CD4-positive, alpha-beta memory T cell (primary cell): ENCODE data around the gene ACOXL. TPM values are rescaled to one million over a fixed set of nuclear protein-coding genes. Genes with fewer than 3 reads are reported as not detected.

Experiments used
- CTCF ChIA-PET: fragments of 350-600 bp; sonication (Branson Sonifier 250); formaldehyde crosslinking; loops from one replicate; lab custom pipeline; 2021; ENCODE audit warnings: inconsistent platforms; ENCODE audit not compliant: partially characterized antibody; lab: Charles Lee
- POLR2A ChIA-PET: fragments of 350-600 bp; sonication (Branson Sonifier 250); formaldehyde crosslinking; loops from one replicate; lab custom pipeline; 2021; ENCODE audit not compliant: partially characterized antibody; lab: Charles Lee
- DNase-seq, 5 donors: peaks; one replicate each; pipeline versions ENCODE4 v3.0.0 to v3.0.0-alpha.2; 2020 to 2022; ENCODE audit warnings: mixed read lengths in 1 of 5
- H3K27ac ChIP-seq: one replicate; pipeline ENCODE4 v1.7.0; 2013; ENCODE audit warnings: low read depth, low read length
- H3K27me3 ChIP-seq: 2 replicates; pipeline ENCODE4 v1.7.0; 2013; ENCODE audit warnings: mild to moderate bottlenecking, low read length, moderate library complexity; ENCODE audit not compliant: insufficient read depth
- H3K36me3 ChIP-seq: 2 replicates; pipeline ENCODE4 v1.7.0; 2013; ENCODE audit warnings: mild to moderate bottlenecking, low read length, moderate library complexity; ENCODE audit not compliant: insufficient read depth
- H3K4me1 ChIP-seq: 2 replicates; pipeline ENCODE4 v1.7.0; 2013; ENCODE audit warnings: mild to moderate bottlenecking, low read length, moderate library complexity; ENCODE audit not compliant: insufficient read depth
- H3K4me3 ChIP-seq, 2 donors: one replicate each; pipeline ENCODE4 v1.7.0; 2013; ENCODE audit warnings: low read length in 2 of 2, mild to moderate bottlenecking in 1 of 2
- H3K9me3 ChIP-seq, 2 donors: one replicate each; pipeline ENCODE4 v1.7.0; 2013; ENCODE audit warnings: low read length in 2 of 2, control low read depth in 1 of 2; ENCODE audit not compliant: control insufficient read depth in 1 of 2
- H3K27ac Mint-ChIP-seq, 7 donors: one replicate each; pipeline ENCODE4 v1.8.0; 2020 to 2021; ENCODE audit warnings: mixed read lengths in 7 of 7, mild to moderate bottlenecking in 6 of 7, inconsistent platforms in 3 of 7, moderate library complexity in 3 of 7
- H3K27me3 Mint-ChIP-seq, 2 donors: one replicate each; pipeline ENCODE4 v1.8.0; 2020 to 2021; ENCODE audit warnings: mixed read lengths in 2 of 2
- H3K36me3 Mint-ChIP-seq, 2 donors: one replicate each; pipeline ENCODE4 v1.8.0; 2020 to 2021; ENCODE audit warnings: mixed read lengths in 2 of 2, inconsistent platforms in 1 of 2, mild to moderate bottlenecking in 1 of 2
- H3K4me1 Mint-ChIP-seq, 4 donors: one replicate each; pipeline ENCODE4 v1.8.0; 2020 to 2021; ENCODE audit warnings: mixed read lengths in 4 of 4, mild to moderate bottlenecking in 1 of 4
- H3K4me3 Mint-ChIP-seq, 8 donors: one replicate each; pipeline ENCODE4 v1.8.0; 2020 to 2021; ENCODE audit warnings: mixed read lengths in 8 of 8, mild to moderate bottlenecking in 7 of 8, moderate library complexity in 6 of 8, inconsistent platforms in 3 of 8
- H3K9me3 Mint-ChIP-seq, 8 donors: one replicate each; pipeline ENCODE4 v1.8.0; 2020 to 2021; ENCODE audit warnings: mixed read lengths in 8 of 8, mild to moderate bottlenecking in 5 of 8, inconsistent platforms in 3 of 8, moderate library complexity in 1 of 8
- intact Hi-C: fragments of 100-400 bp; cut with micrococcal nuclease; formaldehyde crosslinking; loops from one replicate; pipeline ENCODE4 v1.15.1; 2023
- polyA plus RNA-seq, 2 donors: library from polyadenylated mRNA; unstranded; fragments of 300-500 nt; fragmentation: Illumina TruSeq; gene quantifications; one replicate each; pipeline ENCODE4 v1.2.3, GENCODE V29; 2021
- total RNA-seq, 2 experiments: library from RNA; stranded (reverse); gene quantifications; one replicate each; pipeline ENCODE4 v1.2.3, GENCODE V29; 2021

ACOXL gene
- total and polyA plus RNA-seq, 4 experiments from 2014 or later = not detected

GRCh38 chr2:110883406-110883805, 151.0 kb downstream of the ACOXL start:
- POLR2A ChIA-PET = no interaction called here
- CTCF ChIA-PET = no interaction called here
- intact Hi-C loops = no loop called here
- Histone ChIP-seq H3K9me3 (no peaks in the 10 kb centered on the region), H3K4me1 (no peaks in the 10 kb centered on the region), H3K36me3 (no peaks in the 10 kb centered on the region), H3K4me3 (no peak overlapping the region), H3K27ac (no peak overlapping the region), H3K27me3 (no peaks in the 10 kb centered on the region)
- peaks cover 3 to 13% of the 10 kb centered on the region in 2 donors for H3K27me3 Mint-ChIP-seq
- H3K36me3 Mint-ChIP-seq = no peaks in the 10 kb centered on the region
- H3K4me3 Mint-ChIP-seq = no peak overlapping the region
- no peaks in the 10 kb centered on the region for H3K4me1 Mint-ChIP-seq
- DNase-seq = no peak
- H3K27ac Mint-ChIP-seq = no peak overlapping the region
- H3K9me3 Mint-ChIP-seq = peaks cover 0 to 9% (median 5%) of the 10 kb centered on the region in 8 donors

- Histone ChIP-seq H3K9me3 (no peaks in the 10 kb centered on the region), H3K4me3 (no peak overlapping the region), H3K4me1 (no peaks in the 10 kb centered on the region), H3K27ac (no peak overlapping the region), H3K36me3 (no peaks in the 10 kb centered on the region), H3K27me3 (no peaks in the 10 kb centered on the region)
- POLR2A ChIA-PET = no interaction called here
- Mint-ChIP-seq H3K36me3 (no peaks in the 10 kb centered on the region), H3K27ac (no peak overlapping the region), H3K9me3 (peaks cover 0 to 12% (median 4%) of the 10 kb centered on the region in 8 donors), H3K4me3 (no peak overlapping the region), H3K27me3 (peaks cover 6 to 10% of the 10 kb centered on the region in 2 donors), H3K4me1 (no peaks in the 10 kb centered on the region)
- no peak for DNase-seq
- intact Hi-C loops = no loop called here
- CTCF ChIA-PET = interaction anchor here (1.1 kb wide), 1 partner anchor 32 kb away, joined by 3 read pairs; no protein-coding TSS in a partner anchor
These were observed 152.9 kb downstream of the ACOXL start for GRCh38 chr2:110885256-110885655.

- H3K9me3 Mint-ChIP-seq = peaks cover 0 to 10% (median 3%) of the 10 kb centered on the region in 8 donors
- H3K27ac ChIP-seq = no peak overlapping the region
- peaks cover 6 to 11% of the 10 kb centered on the region in 2 donors for H3K27me3 Mint-ChIP-seq
- H3K4me3 ChIP-seq = no peak overlapping the region
- H3K27me3 ChIP-seq = no peaks in the 10 kb centered on the region
- ChIA-PET POLR2A (interaction anchor here (0.5 kb wide), 1 partner anchor 187 kb away, joined by 3 read pairs; no protein-coding TSS in a partner anchor), CTCF (no interaction called here)
- no peaks in the 10 kb centered on the region for H3K4me1 Mint-ChIP-seq
- intact Hi-C loops = no loop called here
- H3K27ac Mint-ChIP-seq = no peak overlapping the region
- H3K9me3 ChIP-seq = no peaks in the 10 kb centered on the region
- DNase-seq = no peak
- no peaks in the 10 kb centered on the region for H3K36me3 ChIP-seq
- no peaks in the 10 kb centered on the region for H3K4me1 ChIP-seq
- peaks cover 0 to 3% of the 10 kb centered on the region in 2 donors for H3K36me3 Mint-ChIP-seq
- no peak overlapping the region for H3K4me3 Mint-ChIP-seq
These were observed 154.6 kb downstream of the ACOXL start for GRCh38 chr2:110886826-110887573.

- peaks cover 0 to 9% (median under 1%) of the 10 kb centered on the region in 8 donors for H3K9me3 Mint-ChIP-seq
- H3K4me3 Mint-ChIP-seq = no peak overlapping the region
- peaks cover 8 to 13% of the 10 kb centered on the region in 2 donors for H3K27me3 Mint-ChIP-seq
- ChIA-PET CTCF (no interaction called here), POLR2A (no interaction called here)
- Histone ChIP-seq H3K4me3 (no peak overlapping the region), H3K4me1 (no peaks in the 10 kb centered on the region), H3K9me3 (no peaks in the 10 kb centered on the region), H3K27ac (no peak overlapping the region), H3K36me3 (no peaks in the 10 kb centered on the region), H3K27me3 (no peaks in the 10 kb centered on the region)
- intact Hi-C loops = no loop called here
- no peak for DNase-seq
- H3K4me1 Mint-ChIP-seq = no peaks in the 10 kb centered on the region
- peaks cover 0 to 3% of the 10 kb centered on the region in 2 donors for H3K36me3 Mint-ChIP-seq
- H3K27ac Mint-ChIP-seq = no peak overlapping the region
These were observed 156.0 kb downstream of the ACOXL start for GRCh38 chr2:110888411-110888810.

GRCh38 chr2:110891626-110892025, 159.3 kb downstream of the ACOXL start:
- Mint-ChIP-seq H3K4me3 (no peak overlapping the region), H3K9me3 (peaks cover 2 to 21% (median 7%) of the 10 kb centered on the region in 8 donors), H3K27me3 (peaks cover 10 to 18% of the 10 kb centered on the region in 2 donors), H3K27ac (no peak overlapping the region), H3K36me3 (peaks cover 0 to 6% of the 10 kb centered on the region in 2 donors), H3K4me1 (no peaks in the 10 kb centered on the region)
- intact Hi-C loops = no loop called here
- no peak for DNase-seq
- Histone ChIP-seq H3K27ac (no peak overlapping the region), H3K36me3 (no peaks in the 10 kb centered on the region), H3K4me3 (no peak overlapping the region), H3K4me1 (no peaks in the 10 kb centered on the region), H3K9me3 (no peaks in the 10 kb centered on the region), H3K27me3 (no peaks in the 10 kb centered on the region)
- ChIA-PET POLR2A (no interaction called here), CTCF (no interaction called here)

GRCh38 chr2:110896226-110896625, 163.9 kb downstream of the ACOXL start:
- Histone ChIP-seq H3K9me3 (no peaks in the 10 kb centered on the region), H3K36me3 (no peaks in the 10 kb centered on the region), H3K27me3 (no peaks in the 10 kb centered on the region), H3K4me1 (no peaks in the 10 kb centered on the region), H3K27ac (no peak overlapping the region), H3K4me3 (no peak overlapping the region)
- H3K4me1 Mint-ChIP-seq = no peaks in the 10 kb centered on the region
- peaks cover 2 to 15% (median 7%) of the 10 kb centered on the region in 8 donors for H3K9me3 Mint-ChIP-seq
- peaks cover 0 to 6% of the 10 kb centered on the region in 2 donors for H3K36me3 Mint-ChIP-seq
- H3K27ac Mint-ChIP-seq = no peak overlapping the region
- no peak overlapping the region for H3K4me3 Mint-ChIP-seq
- CTCF ChIA-PET = interaction anchor here (1.5 kb wide), 1 partner anchor 21 kb away, joined by 3 read pairs; no protein-coding TSS in a partner anchor
- intact Hi-C loops = no loop called here
- DNase-seq = no peak
- POLR2A ChIA-PET = no interaction called here
- H3K27me3 Mint-ChIP-seq = peaks cover 11 to 12% of the 10 kb centered on the region in 2 donors

- no peak overlapping the region for H3K4me3 ChIP-seq
- CTCF ChIA-PET = no interaction called here
- H3K27ac ChIP-seq = no peak overlapping the region
- no peak for DNase-seq
- H3K9me3 ChIP-seq = no peaks in the 10 kb centered on the region
- Mint-ChIP-seq H3K9me3 (peaks cover 2 to 15% (median 7%) of the 10 kb centered on the region in 8 donors), H3K4me3 (no peak overlapping the region), H3K36me3 (peaks cover 0 to 3% of the 10 kb centered on the region in 2 donors), H3K27ac (no peak overlapping the region), H3K27me3 (peaks cover 9 to 11% of the 10 kb centered on the region in 2 donors), H3K4me1 (no peaks in the 10 kb centered on the region)
- no peaks in the 10 kb centered on the region for H3K4me1 ChIP-seq
- POLR2A ChIA-PET = no interaction called here
- H3K36me3 ChIP-seq = no peaks in the 10 kb centered on the region
- intact Hi-C loops = no loop called here
- no peaks in the 10 kb centered on the region for H3K27me3 ChIP-seq
These were observed 165.6 kb downstream of the ACOXL start for GRCh38 chr2:110897966-110898365.
